H1 (cell line): Measurements from ENCODE around the gene CARM1. TPM values are rescaled to one million over a fixed set of nuclear protein-coding genes. Genes with fewer than 3 reads are reported as not detected.

ENCODE experiments used
- BCL11A ChIP-seq, 2 experiments: IDR thresholded peaks; one replicate each; pipeline ENCODE4 v1.6.1; 2011; ENCODE audit warnings: low read depth in 2 of 2, low read length in 2 of 2, mild to moderate bottlenecking in 2 of 2
- POLR2AphosphoS5 ChIP-seq: IDR thresholded peaks from 2 replicates; pipeline ENCODE4 v1.6.1; 2011; ENCODE audit warnings: low read depth, low read length
- SRF ChIP-seq: IDR thresholded peaks from 2 replicates; pipeline ENCODE4 v1.6.1; 2011; ENCODE audit warnings: mild to moderate bottlenecking, low read depth, low read length, moderate library complexity
- polyA plus RNA-seq, 7 experiments: library from polyadenylated mRNA; depleted of rRNA in 3 of 7; stranded (reverse) in 5 of 7; unstranded in 2 of 7; fragments of >200 nt in 5 of 7; fragments of 200-250 nt in 2 of 7; gene quantifications; 1 replicate in 5 of 7; 2 replicates in 1 of 7; 4 replicates in 1 of 7; pipeline versions ENCODE4 v1.2.1 to v1.2.3, GENCODE V29; 2011 to 2013; ENCODE audit warnings: missing spikeins in 2 of 7, mixed read lengths in 2 of 7
- total RNA-seq: library from RNA; stranded (reverse); fragmentation: NEBNext Ultra II Directional; extraction: Animal tissue kit (Norgen Biotek cat#: 25700); gene quantifications from 2 replicates; pipeline ENCODE4 v1.2.1, GENCODE V29; 2021

CARM1 gene
- total and polyA plus RNA-seq, 2 of the 8 experiments (the other 6 are each of a cell fraction or from before 2014, with no cell fraction given), result 134 to 164 TPM

DNA sequence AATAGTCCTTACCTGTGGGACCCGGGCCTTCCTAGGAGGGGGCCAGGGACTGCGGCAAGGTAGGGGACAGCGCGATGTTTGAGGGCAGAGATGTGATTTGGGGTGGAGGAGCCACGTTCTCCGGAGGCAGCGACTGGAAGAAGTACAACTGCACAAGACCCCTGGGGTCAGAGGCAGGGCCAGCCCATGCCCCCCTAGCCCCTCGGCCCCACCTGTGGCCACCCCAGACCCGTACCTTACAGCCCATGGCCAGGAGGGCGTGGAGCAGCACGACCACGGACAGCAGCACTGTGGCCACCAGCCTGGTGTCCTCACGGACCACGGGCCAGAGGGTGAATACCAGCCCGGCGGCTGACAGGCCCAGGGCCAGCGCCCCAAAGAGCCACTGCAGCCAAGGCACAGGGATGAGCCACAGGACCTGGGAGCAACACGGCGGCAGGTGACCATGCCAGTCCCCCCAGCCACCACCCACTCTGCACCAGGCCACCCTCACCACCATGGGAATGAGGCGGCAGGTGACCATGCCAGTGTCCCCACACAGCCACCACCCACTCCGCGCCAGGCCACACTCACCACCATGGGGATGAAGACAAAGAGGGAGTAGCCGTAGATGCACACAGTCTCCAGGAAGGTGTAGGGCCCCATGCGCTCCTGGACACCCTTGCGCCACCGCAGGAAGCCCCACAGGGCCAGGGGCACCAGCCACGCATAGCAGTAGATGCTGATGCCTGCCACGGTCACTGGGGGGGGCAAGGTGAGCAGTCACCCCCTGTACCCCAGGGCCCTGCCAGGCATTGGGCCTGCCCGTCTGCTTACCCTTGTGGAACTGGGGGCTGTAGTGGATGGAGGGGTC lies 52.1 kb downstream of the CARM1 start (continued):
- TF ChIP-seq BCL11A (IDR thresholded peaks at IDR 0.05; ENCODE audit: low read depth in 2 of 2, low read length in 2 of 2) (no peak), SRF (no peak), POLR2AphosphoS5 (peak; percentile 25; the same call in 1 of the 2 replicates)
